Left hindlimb (tissue), 1 donor: ENCODE data around the gene FGF8.

Experiments used
- DNase-seq: peaks from one replicate; pipeline ENCODE4 v3.0.0-alpha.2; 2018

Gene FGF8

DNA sequence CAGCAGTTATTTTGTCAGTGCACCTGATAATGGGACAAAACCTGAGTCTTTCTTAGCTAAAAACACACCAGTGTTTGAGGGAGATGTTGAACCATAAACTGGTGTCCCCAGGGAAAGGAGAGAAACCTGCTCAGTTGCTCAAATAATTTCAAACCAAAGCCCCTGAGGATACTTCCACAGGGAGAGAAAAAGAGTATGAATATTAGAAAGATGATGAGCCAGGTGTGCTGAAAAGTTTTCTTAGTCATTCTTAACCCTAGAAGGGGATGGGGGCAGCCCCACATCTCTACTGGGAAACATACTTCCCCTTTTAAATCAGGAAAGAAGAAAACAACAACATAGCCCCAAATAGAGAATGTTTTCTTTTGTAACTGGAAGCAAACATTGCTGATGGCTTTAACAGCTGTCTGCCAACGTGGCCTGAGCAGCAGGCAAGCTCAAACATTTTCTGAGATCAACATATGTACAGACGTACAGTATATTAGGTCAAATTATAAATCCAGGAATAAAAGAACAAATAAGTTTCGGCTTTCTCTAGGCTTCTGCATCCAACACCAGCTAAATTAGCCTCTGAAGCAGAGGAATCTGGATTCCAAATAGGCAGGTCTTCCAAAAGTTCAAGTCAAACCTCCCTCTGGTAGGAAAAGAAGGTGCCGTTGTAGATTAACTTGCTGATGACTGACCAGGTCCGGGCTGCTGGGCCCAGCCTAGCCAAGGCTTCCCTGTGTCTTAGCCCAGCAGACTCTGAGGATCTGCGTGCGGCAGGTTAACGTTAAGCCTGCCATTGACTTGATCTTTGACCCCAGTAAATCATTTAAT lies 50.4 kb downstream of the FGF8 start:
- no peak for DNase-seq

DNA sequence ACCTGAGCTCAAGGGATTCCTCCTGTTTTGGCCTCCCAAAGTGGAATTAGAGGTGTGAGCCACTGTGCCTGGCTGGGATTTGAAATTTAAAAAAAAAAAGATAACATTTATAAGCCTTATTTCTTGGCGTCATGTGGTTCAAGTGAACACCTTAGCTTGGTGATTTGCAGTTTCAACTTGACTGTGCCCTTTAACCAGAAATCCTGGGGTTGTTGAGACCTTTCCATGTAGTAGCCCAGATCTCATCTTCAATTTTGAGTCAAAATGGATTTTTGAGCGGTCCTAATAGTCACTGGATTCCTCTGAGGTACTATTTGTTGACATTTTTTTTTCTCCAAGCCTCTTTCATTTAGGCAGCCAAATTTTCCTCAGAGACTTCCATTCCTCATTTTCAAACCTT lies 51.5 kb downstream of the FGF8 start:
- DNase-seq: no peak

DNA sequence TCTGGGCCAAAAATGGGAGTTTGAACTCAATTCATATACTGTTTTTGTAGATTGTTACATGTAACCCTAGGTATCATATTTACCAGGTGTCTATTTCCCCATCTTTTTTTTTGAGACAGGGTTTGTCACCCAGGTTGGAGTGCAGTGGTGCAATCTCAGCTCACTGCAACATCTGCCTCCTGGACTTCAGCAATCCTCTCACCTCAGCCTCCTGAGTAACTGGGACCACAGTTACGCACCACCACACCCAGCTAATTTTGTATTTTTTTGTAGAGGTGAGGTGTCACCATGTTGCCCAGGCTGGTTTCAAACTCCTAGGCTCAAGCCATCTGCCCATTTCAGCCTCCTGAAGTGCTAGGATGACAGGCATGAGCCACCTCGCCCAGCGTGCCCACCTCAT lies 52.7 kb downstream of the FGF8 start:
- no peak for DNase-seq

DNA sequence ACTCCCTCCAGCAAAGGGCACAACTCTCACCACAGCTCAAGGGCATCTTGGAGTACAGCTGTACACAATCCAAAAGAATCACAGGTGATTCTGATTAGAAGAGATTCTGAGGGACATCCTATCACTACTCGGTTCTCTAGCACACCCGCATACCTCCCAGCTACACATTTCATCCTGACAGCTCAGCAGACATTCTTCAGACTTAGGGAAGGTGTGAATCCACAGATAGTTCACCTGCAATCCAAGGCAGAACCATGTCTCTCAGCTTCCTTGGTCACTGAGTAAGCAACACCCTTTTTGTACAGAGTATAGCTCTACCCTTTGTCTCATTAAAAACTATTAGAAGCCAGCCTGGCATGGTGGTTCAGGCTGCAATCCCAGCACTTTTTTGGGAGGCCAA lies 54.1 kb downstream of the FGF8 start:
- no peak for DNase-seq

DNA sequence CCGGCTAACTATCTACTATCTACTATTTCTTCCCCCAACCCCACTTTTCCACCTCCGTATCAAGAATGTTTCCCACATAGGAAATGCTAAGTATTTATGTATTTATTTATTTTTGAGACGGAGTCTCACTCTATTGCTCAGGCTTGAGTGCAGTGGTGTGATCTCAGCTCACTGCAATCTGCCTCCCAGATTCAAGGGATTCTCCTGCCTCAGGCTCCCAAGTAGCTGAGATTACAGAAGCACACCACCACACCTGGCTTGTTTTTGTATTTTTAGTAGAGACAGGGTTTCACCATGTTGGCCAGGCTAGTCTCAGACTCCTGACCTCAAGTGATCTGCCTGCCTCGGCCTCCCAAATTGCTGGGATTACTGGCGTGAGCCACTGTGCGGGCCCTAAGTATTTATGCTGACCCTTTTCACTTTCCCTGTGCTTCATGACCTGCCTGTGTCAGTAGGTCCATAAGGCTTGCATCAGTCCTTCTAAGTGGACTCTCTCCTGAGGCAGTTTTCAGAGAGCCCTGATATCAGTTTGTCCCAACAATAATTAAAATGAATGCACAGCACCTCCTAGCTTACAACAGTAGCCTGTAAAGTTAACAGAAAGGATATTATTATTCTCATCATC lies 55.2 kb downstream of the FGF8 start:
- DNase-seq: no peak
